Adipose tissue (tissue), 3 donors: ENCODE measurements around the gene FBL. TPM values are rescaled to one million over a fixed set of nuclear protein-coding genes. Genes with fewer than 3 reads are reported as not detected.
"Not testable (repeated sequence)": the region's sequence is repeated elsewhere in the genome, so short reads cannot be mapped to it uniquely, and the experiment has no call there.

ENCODE experiments used
- H3K27ac ChIP-seq: one replicate; pipeline ENCODE4 v1.5.1; 2013; ENCODE audit warnings: low read depth, low read length
- WGBS, 3 donors: extraction: QIAGEN DNeasy Blood & Tissue Kit; methylation state at CpG; one replicate each; pipeline ENCODE4 v1.1.7; 2013; 5-methylcytosine and 5-hydroxymethylcytosine counted together
- polyA plus RNA-seq, 3 donors: library from polyadenylated mRNA; stranded (reverse); fragments of 200-250 nt; gene quantifications; one replicate each; pipeline ENCODE4 v1.2.3, GENCODE V29; 2013
- donor health status: healthy with polysubstance abuse.
- donor health status: Bipolar disorder and iron deficiency.
- donor health status: healthy.

Gene FBL
- polyA plus RNA-seq, 3 donors = 197 to 340 (median 229) TPM

DNA sequence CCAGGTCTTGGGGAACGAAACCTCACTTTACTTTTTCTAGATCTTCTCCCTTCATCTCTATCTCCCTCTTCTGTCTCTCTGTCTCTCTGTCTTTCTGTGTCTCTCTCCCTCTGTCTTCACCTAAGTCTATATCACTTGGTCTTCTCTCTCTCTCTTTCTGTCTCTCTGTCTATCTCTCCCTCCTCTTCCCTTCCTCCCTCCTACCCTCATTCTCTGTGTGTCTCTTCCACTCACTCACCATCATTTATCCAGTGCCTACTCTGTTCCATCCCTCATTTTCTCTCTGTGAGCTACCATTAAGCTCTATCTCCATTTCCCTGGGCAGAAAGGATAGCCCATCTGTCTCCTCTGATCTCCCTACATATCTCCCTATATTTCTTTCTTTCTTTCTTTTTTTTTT is 32.2 kb upstream of the FBL start:
- no peak overlapping the region for H3K27ac ChIP-seq
- 88 to 100% (median 89%) methylated on average over 1 of the region's 1 CpG for WGBS, 3 donors

DNA sequence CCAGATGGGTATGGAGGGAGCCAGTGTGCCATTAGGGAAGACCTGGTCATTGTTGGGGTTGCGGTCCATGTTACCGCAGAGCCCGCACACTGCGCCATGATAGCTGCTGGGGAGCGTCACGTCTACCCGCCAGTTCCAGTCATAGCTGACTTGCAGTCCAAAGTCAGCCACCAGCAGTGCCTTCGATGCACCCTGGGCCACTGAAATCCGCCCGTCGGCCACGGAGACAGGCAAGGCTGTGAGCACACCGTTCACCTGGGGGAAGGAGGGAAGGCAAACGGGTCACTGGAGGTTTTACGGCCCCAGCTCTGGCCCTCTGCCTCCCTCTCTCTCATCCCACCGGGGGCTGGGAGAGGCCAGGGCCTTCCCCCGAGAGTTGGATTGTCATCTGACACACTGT is 31.8 kb upstream of the FBL start:
- WGBS, 3 donors = 84 to 88% (median 85%) methylated on average over 13 to 15 of the region's 17 CpGs
- not testable (repeated sequence) for H3K27ac ChIP-seq

DNA sequence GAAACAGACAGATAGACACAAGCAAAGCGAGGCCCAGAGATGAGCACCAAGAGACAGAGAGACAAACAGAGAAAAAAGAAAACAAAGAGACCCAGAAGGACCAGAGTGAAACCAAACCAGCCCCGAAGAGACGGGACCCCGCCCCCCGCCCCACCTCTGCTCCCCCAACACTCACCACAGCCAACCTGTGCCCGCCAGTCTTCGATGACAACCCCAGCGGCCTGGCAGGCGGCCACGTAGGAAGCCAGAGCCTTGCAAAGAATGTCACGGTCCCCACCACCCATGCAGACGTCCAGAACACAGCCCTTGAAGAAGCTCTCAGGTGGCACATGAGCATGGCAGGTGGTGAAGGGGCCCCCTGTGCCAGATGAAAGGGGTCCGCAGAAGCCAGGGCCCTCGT is 31.3 kb upstream of the FBL start:
- 70 to 80% (median 73%) methylated on average over 10 to 14 of the region's 14 CpGs for WGBS, 3 donors
- H3K27ac ChIP-seq = not testable (repeated sequence)

DNA sequence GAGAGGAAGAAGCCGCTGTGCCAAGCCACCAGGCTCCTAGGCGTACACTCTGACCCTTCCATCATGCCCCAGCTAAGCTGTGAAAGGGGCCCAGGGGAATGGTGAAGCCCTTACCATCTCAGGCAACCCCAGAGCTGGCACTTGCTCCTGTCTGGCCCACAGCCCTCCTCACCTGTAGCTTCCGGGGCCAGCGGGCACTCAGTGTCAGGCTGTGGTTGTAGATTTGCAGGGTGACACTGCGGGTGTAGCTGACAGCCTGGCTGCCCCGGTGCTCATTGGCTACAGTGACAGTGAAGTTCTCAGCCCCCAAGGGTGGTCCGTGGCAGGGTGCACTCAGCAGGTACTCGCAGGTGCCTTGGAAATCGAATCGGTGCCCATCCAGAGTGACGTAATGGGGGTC is 30.3 kb upstream of the FBL start:
- WGBS, 3 donors = 87 to 96% (median 93%) methylated on average over 2 of the region's 11 CpGs
- H3K27ac ChIP-seq = not testable (repeated sequence)

DNA sequence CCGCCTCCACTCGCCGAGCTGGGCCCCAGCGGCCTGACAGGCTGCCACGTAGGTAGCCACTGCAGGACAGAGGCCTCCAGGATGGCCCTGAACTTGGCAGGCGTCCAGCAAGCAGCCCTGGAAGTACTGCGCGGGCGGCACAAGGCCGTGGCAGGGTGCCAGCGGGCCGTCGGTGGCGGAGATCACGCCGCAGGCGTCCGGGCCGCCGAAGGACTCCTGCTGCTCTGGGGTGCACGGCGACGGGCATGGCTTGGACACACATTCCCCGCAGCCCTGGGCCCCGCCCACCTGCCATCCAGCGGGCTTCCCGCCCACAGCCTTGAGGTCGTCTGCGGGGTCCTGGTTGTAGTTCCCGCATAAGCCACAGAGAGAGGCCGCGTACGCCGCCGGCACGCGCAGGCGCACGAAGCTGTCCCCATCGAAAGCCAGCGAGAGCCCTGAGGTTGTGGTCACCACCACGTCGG is 29.3 kb upstream of the FBL start:
- H3K27ac ChIP-seq = not testable (repeated sequence)
- WGBS, 3 donors = 48 to 60% (median 48%) methylated on average over 30 to 43 of the region's 43 CpGs

DNA sequence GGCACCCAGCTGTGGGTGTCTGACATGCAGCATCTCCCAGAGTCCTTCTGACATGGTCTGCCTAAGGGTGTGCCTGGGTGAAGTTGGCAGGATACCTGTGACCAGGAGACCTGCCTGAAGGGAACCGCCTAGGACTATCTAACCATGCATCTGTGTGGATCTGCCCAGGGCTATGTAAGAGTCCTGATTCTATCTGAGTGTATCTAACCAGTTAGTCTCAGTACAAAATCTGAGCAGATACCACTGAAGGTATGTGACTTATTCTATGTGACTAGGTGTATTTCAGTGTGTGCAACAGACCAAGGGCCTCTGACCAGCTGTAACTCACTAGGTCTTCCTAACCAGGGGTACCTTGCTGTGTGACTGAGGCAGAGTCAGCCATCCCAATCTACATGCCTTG is 28.2 kb upstream of the FBL start:
- WGBS, 3 donors = 81 to 90% (median 86%) methylated on average over 1 of the region's 1 CpG

DNA sequence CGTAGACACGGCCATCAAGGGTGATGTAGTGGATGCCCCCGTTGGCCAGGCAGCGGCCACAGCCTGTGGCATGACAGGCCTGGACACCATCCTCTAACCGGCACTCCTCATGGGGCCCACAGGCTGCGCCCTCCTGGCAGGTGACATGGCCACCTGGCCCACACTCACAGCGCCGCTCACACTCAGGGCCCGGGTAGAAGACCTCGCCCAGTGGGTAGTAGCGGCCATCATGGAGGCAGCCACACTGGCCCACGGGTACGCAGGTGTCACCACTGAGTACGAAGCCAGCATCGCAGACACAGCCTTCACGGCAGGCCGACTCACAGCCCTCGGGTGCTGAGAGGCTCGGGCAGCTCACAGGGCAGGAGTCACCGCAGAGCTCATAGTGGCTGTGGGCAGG is 27.2 kb upstream of the FBL start:
- no peak overlapping the region for H3K27ac ChIP-seq
- 90 to 94% (median 92%) methylated on average over 20 of the region's 20 CpGs for WGBS, 3 donors

More for the DNA sequence above, 28.2 kb upstream of the FBL start:
- no peak overlapping the region for H3K27ac ChIP-seq

DNA sequence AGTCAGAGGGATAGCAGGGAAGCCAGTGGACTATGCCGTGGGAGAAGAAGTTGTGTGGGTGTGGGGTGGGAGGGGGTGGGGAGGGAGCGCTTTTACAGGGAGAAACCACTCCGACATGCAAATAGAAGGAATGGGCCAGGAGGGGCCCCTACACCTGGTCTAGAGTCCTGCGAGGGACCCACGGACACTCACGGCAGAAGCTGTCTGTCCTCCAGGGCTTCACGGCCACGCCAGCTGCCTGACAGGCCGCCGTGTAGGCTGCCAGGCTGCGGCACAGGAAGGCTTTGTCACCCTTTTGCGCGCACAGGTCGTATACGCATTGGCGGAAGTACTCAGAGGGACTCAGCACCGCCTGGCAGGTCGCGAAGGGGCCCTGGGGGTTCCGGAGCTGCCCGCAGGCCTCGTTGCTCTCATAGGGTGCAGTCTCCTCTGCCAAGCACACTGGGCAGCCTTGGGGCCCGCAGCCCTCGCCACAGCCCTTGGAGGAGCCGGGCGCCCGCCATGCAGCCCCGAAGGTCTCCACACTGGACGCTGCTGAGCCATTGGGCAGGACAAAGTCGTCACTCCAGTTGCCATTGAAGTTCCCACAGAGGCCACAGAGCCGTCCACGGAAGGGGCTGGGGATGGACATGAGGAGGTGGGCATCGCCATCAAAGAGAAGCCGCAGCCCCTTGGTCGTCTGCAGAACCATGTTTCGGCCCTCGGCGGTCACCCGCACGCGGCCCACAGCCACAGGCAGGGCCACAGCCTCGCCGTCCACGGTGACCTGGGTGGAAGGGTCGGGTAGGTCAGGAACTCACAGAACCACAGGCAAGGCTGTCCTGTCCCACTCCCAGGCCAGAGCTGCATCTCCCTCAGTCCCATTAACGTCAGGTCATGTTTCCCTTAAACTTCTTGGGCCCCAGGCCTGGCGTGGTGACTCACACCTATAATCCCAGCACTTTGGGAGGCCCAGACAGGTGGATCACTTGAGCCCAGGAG is 26.0 kb upstream of the FBL start:
- WGBS, 3 donors = 88 to 92% (median 88%) methylated on average over 40 to 47 of the region's 47 CpGs

DNA sequence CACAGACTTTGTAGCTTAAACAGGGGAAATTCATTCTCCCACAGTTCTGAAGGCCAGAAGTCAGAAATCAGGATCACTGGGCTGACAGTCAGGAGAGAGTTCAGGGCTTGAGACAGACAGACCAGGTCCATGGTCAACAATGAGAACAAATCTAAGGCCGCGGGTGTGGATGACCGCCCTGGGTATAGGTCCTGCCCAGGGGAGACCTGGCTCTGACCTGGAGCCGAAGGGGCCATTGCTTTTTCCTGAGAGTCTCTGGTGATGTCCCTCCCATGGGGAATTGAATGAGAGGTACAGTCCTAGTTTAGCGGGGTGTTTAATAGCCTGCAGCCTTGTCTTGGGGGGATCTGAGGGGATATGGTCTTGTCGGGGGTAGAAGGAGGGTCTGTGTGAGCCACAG is 25.2 kb upstream of the FBL start:
- 94 to 97% (median 96%) methylated on average over 6 of the region's 6 CpGs for WGBS, 3 donors
- no peak overlapping the region for H3K27ac ChIP-seq

More for the DNA sequence above, 26.0 kb upstream of the FBL start:
- H3K27ac ChIP-seq = no peak overlapping the region

DNA sequence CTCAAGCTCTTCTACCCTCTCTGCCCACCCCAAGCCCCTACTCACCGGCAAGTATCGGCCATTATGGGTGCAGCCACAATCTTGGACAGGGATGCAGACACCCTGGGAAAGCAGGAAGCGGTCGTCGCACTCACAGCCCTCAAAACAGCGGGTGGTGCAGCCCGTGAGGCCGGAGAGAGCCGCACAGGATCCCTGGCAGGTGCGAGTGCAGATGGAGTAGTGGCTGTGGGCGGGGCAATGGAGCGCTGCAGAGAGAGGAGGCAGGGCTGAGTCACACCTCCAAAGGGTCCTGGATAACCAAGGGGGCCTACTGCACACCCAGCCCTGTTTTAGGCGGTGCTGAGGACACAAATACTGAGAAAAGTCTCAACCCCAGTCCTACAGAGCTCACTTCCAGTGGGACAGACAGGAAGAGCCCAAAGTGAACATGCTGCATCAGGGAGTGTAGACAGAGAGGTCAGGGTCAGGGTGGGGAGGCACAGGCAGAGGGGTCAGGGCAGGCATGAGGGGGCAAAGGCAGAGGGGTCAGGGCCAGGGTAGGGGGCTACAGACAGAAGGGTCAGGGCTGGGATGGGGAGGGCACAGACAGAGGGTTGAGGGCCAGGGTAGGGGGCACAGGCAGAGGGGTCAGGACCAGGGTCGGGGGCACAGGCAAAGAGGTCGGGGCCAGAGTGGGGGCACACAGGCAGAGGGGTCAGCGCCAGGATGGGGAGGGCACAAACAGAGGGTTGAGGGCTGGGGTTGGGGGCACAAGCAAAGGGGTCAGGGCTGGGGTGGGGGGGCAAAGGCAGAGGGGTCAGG is 24.2 kb upstream of the FBL start:
- WGBS, 3 donors = 50 to 53% (median 52%) methylated on average over 16 of the region's 16 CpGs
- H3K27ac ChIP-seq = no peak overlapping the region

DNA sequence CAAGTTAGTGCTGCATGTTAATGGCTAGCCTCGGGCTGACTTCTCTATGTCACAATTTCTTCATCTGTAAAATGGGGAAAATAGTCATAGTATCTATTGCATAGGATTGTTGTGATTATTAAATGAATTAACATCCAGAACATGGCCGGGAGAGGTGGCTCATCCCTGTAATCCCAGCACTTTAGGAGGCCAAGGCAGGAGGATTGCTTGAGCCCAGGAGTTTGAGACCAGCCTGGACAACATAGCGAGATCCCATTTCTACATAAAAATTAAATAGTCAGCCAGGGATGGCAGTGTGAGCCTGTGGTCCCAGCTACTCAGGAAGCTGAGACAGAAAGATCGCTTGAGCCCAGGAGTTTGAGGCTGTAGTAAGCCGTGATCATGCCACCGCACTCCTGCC is 21.8 kb upstream of the FBL start:
- WGBS, 3 donors = 92 to 94% (median 93%) methylated on average over 6 of the region's 6 CpGs
- no peak overlapping the region for H3K27ac ChIP-seq

DNA sequence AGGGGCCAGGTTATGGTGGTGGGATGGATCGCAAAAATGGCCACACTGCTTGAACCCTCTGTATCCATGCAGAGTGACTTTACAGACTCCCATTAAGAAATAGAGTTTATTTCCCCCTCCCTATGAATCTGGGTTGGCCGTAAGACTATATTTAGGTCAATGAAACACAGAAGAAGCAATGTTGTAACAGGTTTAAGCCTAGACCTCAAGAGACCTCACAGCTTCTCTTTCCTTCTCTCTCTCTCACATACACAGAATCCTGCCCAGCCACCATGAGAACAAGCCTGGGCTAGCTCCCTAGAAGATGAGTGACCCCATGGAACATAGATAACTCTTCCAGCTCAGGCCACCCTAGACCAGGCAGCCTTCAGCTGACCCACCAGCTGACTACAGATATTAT is 21.0 kb upstream of the FBL start:
- H3K27ac ChIP-seq = no peak overlapping the region
- WGBS, 3 donors = 86 to 95% (median 87%) methylated on average over 2 of the region's 2 CpGs

DNA sequence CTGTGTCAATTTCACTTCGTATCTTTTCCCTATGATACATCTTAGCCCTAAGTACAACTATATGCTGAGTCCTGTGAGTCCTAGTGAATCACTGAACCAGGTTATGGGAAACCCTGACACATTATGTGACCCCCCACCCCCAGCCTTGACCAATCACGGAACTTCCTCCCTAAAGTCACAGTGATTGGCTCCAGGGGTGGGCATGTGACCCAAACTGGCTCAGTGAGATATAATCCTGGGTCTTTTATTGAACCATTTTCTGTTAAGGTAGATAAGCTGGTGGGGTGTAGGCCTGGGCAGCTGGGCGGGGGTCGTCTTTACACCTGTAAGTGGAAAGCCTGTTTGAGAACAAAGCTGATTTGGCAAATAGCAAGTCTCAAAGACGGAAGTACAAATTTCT is 19.8 kb upstream of the FBL start:
- H3K27ac ChIP-seq = no peak overlapping the region
- WGBS, 3 donors = 78 to 88% (median 82%) methylated on average over 5 of the region's 5 CpGs

DNA sequence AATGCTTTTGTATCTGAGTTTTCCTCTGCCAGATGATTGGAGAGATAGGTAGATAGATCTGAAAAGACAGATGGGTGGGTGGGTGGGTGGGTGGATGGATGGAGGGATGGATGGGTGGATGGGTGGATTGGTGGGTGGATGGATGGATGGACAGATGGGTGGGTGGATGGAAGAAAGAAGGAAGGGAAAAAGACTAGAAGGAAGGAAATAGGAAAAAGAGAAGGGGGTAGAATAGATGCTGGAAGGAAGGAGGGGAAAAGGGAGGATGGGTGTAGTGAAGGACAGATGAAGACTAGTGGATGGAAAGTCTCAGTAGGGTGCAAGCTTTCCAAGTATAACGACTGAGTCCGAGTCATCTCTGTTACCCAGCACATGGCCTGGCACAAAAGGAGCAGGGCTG is 19.0 kb upstream of the FBL start:
- 95 to 100% (median 97%) methylated on average over 2 of the region's 2 CpGs for WGBS, 3 donors
- H3K27ac ChIP-seq = no peak overlapping the region

DNA sequence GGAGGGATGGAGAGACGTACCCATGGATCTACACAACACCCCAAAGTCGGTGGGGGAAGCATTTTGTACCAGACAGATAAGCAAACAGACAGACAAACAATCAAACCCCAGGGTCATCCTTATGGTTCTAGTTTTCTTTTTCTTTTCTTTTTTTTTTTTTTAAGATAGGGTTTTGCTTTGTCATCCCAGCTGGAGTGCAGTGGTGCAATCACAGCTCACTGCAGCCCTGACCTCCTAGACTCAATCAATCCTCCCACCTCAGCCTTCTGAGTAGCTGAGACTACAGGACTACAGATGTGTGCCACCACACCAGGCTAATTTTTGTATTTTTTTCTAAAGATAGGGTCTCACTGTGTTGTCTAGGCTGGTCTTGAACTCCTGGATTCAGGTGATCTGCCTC is 17.9 kb upstream of the FBL start:
- no peak overlapping the region for H3K27ac ChIP-seq
- 80 to 85% (median 81%) methylated on average over 2 of the region's 2 CpGs for WGBS, 3 donors

DNA sequence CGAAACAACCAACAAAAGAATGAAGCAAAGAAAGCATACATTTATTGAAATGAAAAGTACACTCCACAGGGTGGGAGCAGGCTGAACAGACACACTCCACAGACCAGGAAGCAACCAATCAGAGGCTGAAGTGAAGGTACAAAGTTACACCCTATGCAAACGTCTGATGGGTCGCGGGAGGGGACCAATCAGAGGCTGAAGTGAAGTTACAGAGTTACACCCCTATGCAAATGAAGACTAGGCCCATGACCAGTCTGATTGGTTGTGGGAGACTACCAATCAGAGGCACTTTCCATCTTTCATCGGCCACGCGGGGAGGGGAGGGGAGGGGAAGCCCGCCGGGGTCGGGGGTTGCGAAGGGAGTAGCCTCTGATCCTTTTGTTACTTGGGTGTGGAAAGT is 12.4 kb upstream of the FBL start:
- 26 to 68% (median 56%) methylated on average over 11 of the region's 11 CpGs for WGBS, 3 donors
- H3K27ac ChIP-seq = no peak overlapping the region

DNA sequence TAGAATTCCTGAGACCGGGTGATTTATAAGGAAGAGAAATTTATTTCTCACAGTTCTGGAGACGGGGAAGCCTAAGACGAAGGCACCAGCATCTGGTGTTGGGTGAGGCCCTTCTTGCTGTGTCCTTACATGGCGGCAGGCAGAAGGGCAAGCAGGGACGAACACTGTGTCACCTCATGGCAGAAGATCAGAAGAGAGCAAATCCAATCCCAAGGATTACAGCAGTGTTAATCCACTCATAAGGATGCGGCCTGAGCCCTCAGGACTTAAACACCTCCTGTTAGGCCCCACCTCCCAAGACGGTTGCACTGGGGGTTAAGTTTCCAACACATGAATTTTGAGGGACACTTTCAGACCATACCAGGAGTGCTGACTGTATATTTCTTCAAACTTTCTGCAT is 6.7 kb upstream of the FBL start:
- H3K27ac ChIP-seq = no peak overlapping the region
- 91 to 92% (median 91%) methylated on average over 7 of the region's 7 CpGs for WGBS, 3 donors

DNA sequence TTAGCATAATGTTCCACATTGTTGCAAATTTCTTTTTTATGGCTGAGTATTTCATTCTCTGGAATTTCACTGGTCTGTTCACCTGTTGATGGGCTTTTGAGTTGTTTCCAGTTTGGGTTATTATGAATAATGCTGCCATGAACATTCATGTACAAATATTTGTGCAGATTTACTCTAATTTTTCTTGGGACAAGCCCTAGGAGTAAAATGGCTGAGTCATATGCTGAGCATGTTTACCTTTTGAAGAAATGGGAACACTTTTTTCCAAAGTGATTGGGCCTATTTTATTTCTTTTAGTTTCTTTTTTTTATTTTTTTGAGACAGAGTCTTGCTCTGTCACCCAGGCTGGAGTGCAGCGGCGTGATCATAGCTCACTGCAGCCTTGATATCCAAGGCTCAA is 4.7 kb upstream of the FBL start:
- WGBS, 3 donors = 68 to 95% (median 69%) methylated on average over 2 of the region's 2 CpGs
- H3K27ac ChIP-seq = no peak overlapping the region

DNA sequence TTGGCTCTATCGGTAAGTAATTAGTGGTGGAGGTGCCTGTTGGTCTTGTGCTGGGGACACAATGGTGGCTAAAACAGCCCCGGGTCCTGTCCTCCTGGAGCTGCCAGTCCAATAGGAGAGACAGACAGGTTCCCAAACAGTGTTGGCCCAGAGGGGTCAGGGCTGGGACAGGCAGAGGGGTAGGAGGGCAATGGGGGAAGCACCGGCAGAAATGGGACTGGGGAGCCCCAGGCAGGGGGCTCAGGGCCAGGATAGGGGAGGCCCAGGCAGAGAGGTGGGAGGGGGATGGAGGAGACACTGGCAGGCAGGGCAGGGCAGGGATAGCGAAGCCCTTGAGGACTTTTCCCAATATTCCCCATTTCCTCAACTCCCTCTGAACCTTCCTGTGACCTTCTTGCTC is 2.2 kb upstream of the FBL start:
- 88 to 94% (median 91%) methylated on average over 4 of the region's 4 CpGs for WGBS, 3 donors
- no peak overlapping the region for H3K27ac ChIP-seq
